GM12878 (cell line): ENCODE measurements around the gene TCF12. TPM values are rescaled to one million over a fixed set of nuclear protein-coding genes. Genes with fewer than 3 reads are reported as not detected.

Experiments used
- ATAC-seq: fragments of 200-7000 bp; cut with Tn5 transposase; 3 replicates; pipeline ENCODE4 v1.9.1; 2020; ENCODE audit warnings: mild to moderate bottlenecking, moderate library complexity
- BruUV-seq: library from RNA; stranded (reverse); fragments of 400-500 nt; replicated peaks from 2 replicates; lab custom pipeline; 2021; lab: Mats Ljungman, UMichigan
- CTCF ChIA-PET: fragments of 300-600 bp; sonication (Branson Sonifier 250); formaldehyde crosslinking; extraction: SDS; loops from one replicate; lab custom pipeline; 2021; ENCODE audit warnings: inconsistent platforms; lab: Yijun Ruan, JAX
- POLR2A ChIA-PET: fragments of 350-600 bp; formaldehyde crosslinking; extraction: SDS; loops from one replicate; lab custom pipeline; 2021; ENCODE audit warnings: inconsistent platforms; lab: Charles Lee
- RAD21 ChIA-PET: fragments of 300-600 bp; sonication (Branson Sonifier 250); formaldehyde crosslinking; loops from one replicate; lab custom pipeline; 2023; ENCODE audit warnings: antibody characterized with exemption; ENCODE audit not compliant: unreplicated experiment; lab: Charles Lee
- SMC1A ChIA-PET: fragments of 300-600 bp; sonication (Branson Sonifier 250); formaldehyde crosslinking; loops from one replicate; lab custom pipeline; 2023; ENCODE audit not compliant: unreplicated experiment, uncharacterized antibody; lab: Charles Lee
- DNase-seq: peaks from one replicate; pipeline ENCODE4 v3.0.0-alpha.2; 2011; ENCODE audit warnings: low read depth, low spot score
- FAIRE-seq: peaks from 3 replicates; lab custom pipeline; 2011; peaks lifted over from hg19 to GRCh38; lab: Jason Lieb, UNC
- H2AFZ ChIP-seq: 2 replicates; pipeline ENCODE4 v1.6.0; 2011; ENCODE audit warnings: low read depth, low read length, control low read depth; ENCODE audit not compliant: control insufficient read depth
- H3K27ac ChIP-seq: 2 replicates; pipeline ENCODE4 v1.5.1; 2011; ENCODE audit warnings: control low read depth; ENCODE audit not compliant: control insufficient read depth, insufficient read depth
- H3K27me3 ChIP-seq, 2 experiments: replicated peaks in 1 of 2; 2 replicates each; pipeline versions ENCODE4 v1.6.0 to v1.6.1; 2011; ENCODE audit warnings: low read length in 1 of 2; ENCODE audit not compliant: control insufficient read depth in 2 of 2, insufficient read depth in 2 of 2
- H3K36me3 ChIP-seq, 2 experiments: 2 replicates each; pipeline ENCODE4 v1.5.1; 2011; ENCODE audit warnings: low read length in 1 of 2; ENCODE audit not compliant: control insufficient read depth in 2 of 2, insufficient read depth in 2 of 2
- H3K4me1 ChIP-seq: 2 replicates; pipeline ENCODE4 v1.6.1; 2011; ENCODE audit warnings: mild to moderate bottlenecking, low read length, moderate library complexity, mixed read lengths; ENCODE audit not compliant: control insufficient read depth, insufficient read depth
- H3K4me2 ChIP-seq: 2 replicates; pipeline ENCODE4 v1.6.0; 2011; ENCODE audit warnings: control low read depth; ENCODE audit not compliant: control insufficient read depth, insufficient read depth
- H3K4me3 ChIP-seq: fragments of 200-600 bp; sonication (generic); 2 replicates; pipeline ENCODE4 v1.5.1; 2016
- H3K79me2 ChIP-seq: 2 replicates; pipeline ENCODE4 v1.6.0; 2011; ENCODE audit warnings: low read length; ENCODE audit not compliant: control insufficient read depth, insufficient read depth
- H3K9ac ChIP-seq: 2 replicates; pipeline ENCODE4 v1.8.0; 2011; ENCODE audit warnings: low read length, control low read depth, mixed read lengths; ENCODE audit not compliant: control insufficient read depth, insufficient read depth
- H3K9me3 ChIP-seq: replicated peaks from 3 replicates; pipeline ENCODE4 v1.5.1; 2011; ENCODE audit warnings: mild to moderate bottlenecking, low read length; ENCODE audit not compliant: control insufficient read depth, insufficient read depth
- H4K20me1 ChIP-seq: 2 replicates; pipeline ENCODE4 v1.6.0; 2011; ENCODE audit not compliant: control insufficient read depth, insufficient read depth
- BCL11A ChIP-seq: IDR thresholded peaks from 2 replicates; pipeline ENCODE4 v1.6.1; 2011; ENCODE audit warnings: low read depth, low read length
- CHD4 ChIP-seq: fragments of 200-600 bp; sonication (generic); IDR thresholded peaks from 2 replicates; pipeline ENCODE4 v1.6.1; 2016; ENCODE audit warnings: mild to moderate bottlenecking
- EED ChIP-seq: sonication (generic); IDR thresholded peaks from 2 replicates; pipeline ENCODE4 v1.6.1; 2016; ENCODE audit warnings: antibody characterized with exemption, low read depth
- EP300 ChIP-seq, 2 experiments: fragments of 150-350 bp in 1 of 2; IDR thresholded peaks; 2 replicates each; pipeline ENCODE4 v1.6.1; 2011 to 2012; ENCODE audit warnings: low read depth in 2 of 2, low read length in 2 of 2, borderline replicate concordance in 1 of 2, improper control_type of control experiment in 1 of 2, inconsistent platforms in 1 of 2; ENCODE audit not compliant: control insufficient read depth in 1 of 2
- ESRRA ChIP-seq: IDR thresholded peaks from 2 replicates; pipeline ENCODE4 v1.6.1; 2012; ENCODE audit warnings: mild to moderate bottlenecking, low read length, improper control_type of control experiment
- HDAC2 ChIP-seq: fragments of 200-600 bp; sonication (generic); IDR thresholded peaks from 2 replicates; pipeline ENCODE4 v1.6.1; 2017
- IKZF2 ChIP-seq, 2 experiments: fragments of 450-650 bp; IDR thresholded peaks; 2 replicates each; pipeline ENCODE4 v1.6.1; 2017; ENCODE audit warnings: mild to moderate bottlenecking in 2 of 2, moderate library complexity in 2 of 2
- POLR2A ChIP-seq: IDR thresholded peaks from 2 replicates; pipeline ENCODE4 v1.6.1; 2011; ENCODE audit warnings: low read depth, mild to moderate bottlenecking, low read length
- REST ChIP-seq: IDR thresholded peaks from 2 replicates; pipeline ENCODE4 v1.6.1; 2012; ENCODE audit warnings: mild to moderate bottlenecking, low read depth, low read length
- RFX5 ChIP-seq: IDR thresholded peaks from 2 replicates; pipeline ENCODE4 v1.6.1; 2011; ENCODE audit warnings: low read depth, low read length, improper control_type of control experiment
- SKIL ChIP-seq: fragments of 450-650 bp; IDR thresholded peaks from 2 replicates; pipeline ENCODE4 v1.6.1; 2017; ENCODE audit warnings: mild to moderate bottlenecking, low read depth, inconsistent platforms; ENCODE audit not compliant: poor library complexity, severe bottlenecking
- STAT3 ChIP-seq: IDR thresholded peaks from 2 replicates; pipeline ENCODE4 v1.6.1; 2011; ENCODE audit warnings: low read depth, low read length, improper control_type of control experiment
- SUZ12 ChIP-seq: fragments of 200-600 bp; sonication (generic); IDR thresholded peaks from one replicate; pipeline ENCODE4 v1.6.1; 2018; ENCODE audit warnings: antibody characterized with exemption, mild to moderate bottlenecking; ENCODE audit not compliant: unreplicated experiment
- TCF12 ChIP-seq: IDR thresholded peaks from 2 replicates; pipeline ENCODE4 v1.6.1; 2011; ENCODE audit warnings: low read depth, mild to moderate bottlenecking, low read length
- ZNF217 ChIP-seq: fragments of 450-650 bp; IDR thresholded peaks from 2 replicates; pipeline ENCODE4 v1.6.1; 2017; ENCODE audit warnings: antibody characterized with exemption, mild to moderate bottlenecking
- ZNF384 ChIP-seq: IDR thresholded peaks from 2 replicates; pipeline ENCODE4 v1.6.1; 2012; ENCODE audit warnings: low read depth, mild to moderate bottlenecking, low read length, improper control_type of control experiment, borderline replicate concordance
- in situ Hi-C: fragments of 300-500 bp; cut with MboI; formaldehyde crosslinking; loops from 9 replicates; pipeline ENCODE4 v1.14.3; 2018; ENCODE audit warnings: mixed read lengths
- intact Hi-C: fragments of 100-400 bp; cut with micrococcal nuclease; formaldehyde crosslinking; loops from one replicate; pipeline ENCODE4 v1.14.2; 2022; ENCODE audit not compliant: unreplicated experiment
- polyA plus RNA-seq, 11 experiments: library from polyadenylated mRNA; depleted of rRNA in 4 of 11; unstranded in 6 of 11; stranded (reverse) in 5 of 11; fragments of >200 nt; fragmentation: Nextera tagmentation in 4 of 11; fragmentation: Illumina TruSeq in 1 of 11; extraction: Ambion mirVana in 4 of 11; extraction: Trizol in 1 of 11; gene quantifications; 1 replicate in 1 of 11; 2 replicates in 10 of 11; pipeline versions ENCODE4 v1.2.1 to v1.2.3, GENCODE V29; 2011 to 2016; ENCODE audit warnings: inconsistent platforms in 2 of 11, missing spikeins in 2 of 11, low read depth in 1 of 11
- total RNA-seq, 4 experiments: library from RNA; depleted of rRNA in 3 of 4; stranded (reverse); fragments of >200 nt in 3 of 4; fragmentation: Illumina TruSeq in 1 of 4; extraction: Trizol in 1 of 4; gene quantifications; 2 replicates each; pipeline versions ENCODE4 v1.2.1 to v1.2.3, GENCODE V29; 2013 to 2021

Gene TCF12
- total and polyA plus RNA-seq, 10 of the 15 experiments (the other 5 are each of a cell fraction or from before 2014, with no cell fraction given) = 8.2 to 70.9 (median 49.5) TPM

- H3K4me3 ChIP-seq = no peak overlapping the region
- ChIA-PET CTCF (no interaction called here), RAD21 (no interaction called here), POLR2A (no interaction called here), SMC1A (interaction anchor here (1.1 to 2.8 kb wide), 3 partner anchors 8 to 33 kb away, joined by 4 to 8 read pairs (median 5); no protein-coding TSS in a partner anchor)
- peaks cover 10% of the 10 kb centered on the region; the same call in 1 of the 2 replicates for H3K4me1 ChIP-seq
- H3K9ac ChIP-seq = no peak overlapping the region
- DNase-seq = no peak
- no peaks in the 10 kb centered on the region for H3K79me2 ChIP-seq
- ATAC-seq = no peak
- intact Hi-C loops (no loop called here), in situ Hi-C loops (no loop called here)
- BruUV-seq = no TSS peak
- no peak for FAIRE-seq
- H4K20me1 ChIP-seq = no peaks in the 10 kb centered on the region
- H3K27me3 ChIP-seq = no peaks in the 10 kb centered on the region
- TF ChIP-seq ESRRA = no peak
- TF ChIP-seq SKIL = no peak
- no peak for TF ChIP-seq STAT3
- no peak for TF ChIP-seq EP300 (IDR thresholded peaks at IDR 0.05; ENCODE audit: borderline replicate concordance in 1 of 2, control insufficient read depth in 1 of 2, low read depth in 2 of 2, low read length in 2 of 2)
- no peak for TF ChIP-seq EED
- TF ChIP-seq ZNF384 = no peak
- no peak for TF ChIP-seq RFX5
- no peak for TF ChIP-seq IKZF2 (IDR thresholded peaks at IDR 0.05)
- TF ChIP-seq TCF12 = no peak
- TF ChIP-seq HDAC2 = no peak
- TF ChIP-seq POLR2A = no peak
- no peak for TF ChIP-seq BCL11A
- TF ChIP-seq SUZ12 = no peak
- no peak for TF ChIP-seq ZNF217
- TF ChIP-seq CHD4 = no peak
- no peak for TF ChIP-seq REST
- H3K27ac ChIP-seq = no peak overlapping the region
- H2AFZ ChIP-seq = no peak overlapping the region
- H3K9me3 ChIP-seq = no peaks in the 10 kb centered on the region; the same call in 2 of the 3 replicates
- no peak overlapping the region for H3K4me2 ChIP-seq
- H3K36me3 ChIP-seq = no peaks in the 10 kb centered on the region; a peak in 1 of 4 replicates
Observed at GRCh38 chr15:57185507-57186074, 267.1 kb downstream of the TCF12 start.
